HT1080 (cell line): Measurements from ENCODE around the gene CERK. TPM values are rescaled to one million over a fixed set of nuclear protein-coding genes. Genes with fewer than 3 reads are reported as not detected.

ENCODE experiments used
- DNase-seq: peaks from one replicate; pipeline ENCODE4 v3.0.0-alpha.2; 2015; ENCODE audit warnings: low read depth
- total RNA-seq: library from RNA; depleted of rRNA; stranded (reverse); fragments of >200 nt; shearing (Covaris generic); gene quantifications from 2 replicates; pipeline ENCODE4 v1.2.3, GENCODE V29; 2014

CERK gene
- total RNA-seq, 1 experiment from 2014 or later: 61.2 TPM

- no peak for DNase-seq
Observed at GRCh38 chr22:46703171-46703995, 34.7 kb downstream of the CERK start.

- no peak for DNase-seq
Observed at GRCh38 chr22:46701262-46701661, 36.8 kb downstream of the CERK start.

GRCh38 chr22:46699091-46699490, 39.0 kb downstream of the CERK start:
- no peak for DNase-seq

DNA sequence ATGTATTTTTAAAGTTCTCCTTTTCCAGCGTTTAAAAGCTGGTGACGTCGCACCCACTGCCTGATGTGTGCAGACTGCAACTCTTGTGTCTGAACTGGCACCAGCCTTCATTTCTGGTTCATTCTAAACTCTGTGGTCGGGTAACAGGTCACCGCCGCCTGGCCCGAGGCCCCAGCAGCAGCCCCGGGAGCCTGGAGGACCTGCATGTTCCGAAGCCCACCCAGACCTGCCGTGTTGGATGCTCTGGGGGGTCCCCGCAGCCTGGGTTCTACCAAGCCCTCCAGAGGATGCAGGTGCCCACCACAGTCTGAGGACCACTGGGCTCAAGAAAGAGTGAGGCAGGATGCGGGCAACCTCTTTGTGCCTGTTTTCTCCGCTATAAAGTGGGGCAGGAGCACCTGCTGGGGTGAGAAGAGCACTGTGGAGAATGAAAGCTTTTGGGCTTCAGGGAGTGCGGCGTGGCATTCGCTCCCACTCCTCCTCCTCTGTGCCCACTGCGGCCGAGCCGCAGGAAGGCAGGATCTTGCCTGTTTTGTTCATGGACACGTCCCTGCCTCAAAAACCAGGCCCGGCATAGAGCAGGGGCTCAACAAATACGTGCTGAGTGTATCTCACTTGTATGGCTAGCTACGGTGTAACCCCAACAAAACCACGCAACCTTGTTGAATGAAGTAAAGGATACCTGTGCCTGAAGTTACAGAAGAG, 40.1 kb downstream of the CERK start:
- no peak for DNase-seq

- no peak for DNase-seq
Observed at GRCh38 chr22:46696614-46697013, 41.4 kb downstream of the CERK start.

- DNase-seq: no peak
Observed at GRCh38 chr22:46696229-46696518, 41.9 kb downstream of the CERK start.

DNA sequence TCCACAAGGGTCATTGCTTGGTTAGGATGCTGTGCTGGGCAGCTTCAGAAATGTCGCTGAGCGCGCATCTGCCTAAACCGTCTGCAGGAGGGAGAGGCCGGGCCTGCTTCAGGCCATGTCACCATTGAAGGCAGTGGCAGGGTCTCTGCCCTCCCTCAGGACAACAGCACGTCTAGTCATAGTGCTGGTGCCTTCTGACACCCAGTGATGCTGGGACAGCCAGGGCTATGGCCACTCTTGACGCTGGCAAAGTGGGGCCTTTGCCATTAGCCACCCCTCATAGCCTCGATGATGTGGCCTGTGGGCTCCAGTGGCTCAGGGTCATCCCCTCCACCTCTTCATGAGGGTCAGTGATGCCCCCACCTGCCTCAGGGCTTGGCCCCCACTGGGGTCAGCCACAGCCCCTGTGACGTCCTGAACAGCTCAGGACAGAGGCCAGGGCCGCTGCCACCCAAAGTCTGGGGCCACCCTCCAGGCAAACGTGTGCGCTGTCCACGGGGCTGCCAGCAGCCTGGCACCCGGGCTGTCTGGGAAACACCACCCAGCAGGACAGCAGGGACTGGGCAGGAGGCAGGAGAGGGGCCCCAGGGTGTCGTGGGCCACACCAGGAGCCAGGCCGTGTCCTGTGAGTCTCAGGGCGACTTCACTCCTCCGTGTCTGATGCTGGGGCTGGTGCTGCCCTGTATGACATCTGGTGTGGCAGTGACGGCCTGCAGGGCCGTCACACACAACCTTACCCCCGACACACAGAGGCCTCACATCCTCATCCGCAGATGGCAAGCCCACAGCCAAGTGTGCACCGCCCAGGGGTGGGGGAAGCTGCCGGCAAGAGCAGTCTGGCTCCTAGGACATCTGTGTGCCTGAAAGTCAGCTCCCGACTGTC, 42.5 kb downstream of the CERK start:
- no peak for DNase-seq

DNA sequence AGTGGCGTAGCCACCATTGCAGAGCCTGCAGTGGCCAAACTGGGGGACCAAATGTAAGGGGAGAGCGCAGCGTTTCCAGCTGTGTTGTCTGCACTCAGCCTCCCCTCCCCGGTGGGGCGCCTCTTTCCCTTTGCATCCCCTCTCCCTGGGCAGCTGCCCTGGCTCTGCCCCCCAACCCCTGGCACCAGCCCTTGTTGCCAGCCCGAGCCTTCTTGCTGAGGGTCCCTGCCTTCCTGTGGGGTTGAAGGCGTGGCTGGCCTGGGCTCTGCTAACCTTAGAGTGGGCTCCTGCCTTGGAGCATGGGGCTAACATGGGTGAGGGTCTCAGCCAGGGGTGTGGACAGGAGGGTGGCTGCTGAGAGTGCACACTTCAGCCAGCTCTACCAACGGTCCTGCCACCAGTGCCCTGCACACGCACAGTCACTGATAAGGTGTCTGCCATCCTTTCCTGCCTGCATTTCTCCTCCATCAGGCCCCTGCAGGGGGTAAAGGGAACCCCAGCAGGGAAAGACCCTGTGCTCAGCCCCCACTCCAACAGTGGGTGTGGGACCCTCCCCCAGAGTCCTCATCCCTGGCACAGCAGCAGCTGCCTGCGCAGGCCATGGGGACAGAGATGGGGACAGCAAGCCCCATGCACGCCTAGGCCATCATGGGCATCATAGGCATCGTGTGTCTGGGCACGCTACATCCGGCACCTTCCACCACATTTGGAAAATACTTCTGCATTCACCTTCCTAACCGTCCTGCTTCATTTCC, 43.5 kb downstream of the CERK start:
- no peak for DNase-seq

DNA sequence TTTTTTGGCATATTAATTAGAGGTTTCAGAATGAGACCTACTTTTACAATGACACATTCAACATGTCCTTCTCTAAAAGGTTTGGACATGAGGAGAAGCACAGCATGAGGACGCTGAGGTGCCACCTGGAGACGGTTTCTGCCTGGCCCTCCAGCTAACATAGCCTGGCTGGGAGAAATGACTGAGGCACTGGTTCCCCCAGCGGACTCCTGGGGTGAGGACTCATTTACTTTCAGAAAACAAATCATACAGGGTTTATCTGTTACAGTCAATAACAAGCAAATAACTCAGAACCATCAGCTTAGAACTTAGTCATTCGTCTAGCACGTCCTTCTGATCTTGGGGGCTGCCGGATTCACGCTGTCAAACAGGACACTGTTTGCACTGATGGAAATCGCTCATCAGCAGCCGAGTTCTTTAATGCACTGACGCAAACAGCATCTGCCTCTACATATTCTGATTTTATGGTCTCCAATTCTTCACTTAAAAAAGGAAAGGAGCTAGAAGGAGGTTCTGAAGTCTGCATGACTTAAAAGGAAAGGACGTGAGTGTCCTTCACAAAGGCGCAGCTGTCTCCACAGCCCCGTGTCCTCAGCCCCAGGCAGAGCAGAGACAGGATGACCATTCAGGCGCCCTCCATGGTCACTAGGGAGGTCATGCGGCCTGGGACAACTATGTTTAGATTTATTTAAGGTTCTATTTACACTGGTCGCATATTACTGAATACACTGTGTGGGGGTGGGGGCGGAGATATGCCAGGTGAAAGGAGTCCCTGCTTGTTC, 44.2 kb downstream of the CERK start:
- no peak for DNase-seq

DNA sequence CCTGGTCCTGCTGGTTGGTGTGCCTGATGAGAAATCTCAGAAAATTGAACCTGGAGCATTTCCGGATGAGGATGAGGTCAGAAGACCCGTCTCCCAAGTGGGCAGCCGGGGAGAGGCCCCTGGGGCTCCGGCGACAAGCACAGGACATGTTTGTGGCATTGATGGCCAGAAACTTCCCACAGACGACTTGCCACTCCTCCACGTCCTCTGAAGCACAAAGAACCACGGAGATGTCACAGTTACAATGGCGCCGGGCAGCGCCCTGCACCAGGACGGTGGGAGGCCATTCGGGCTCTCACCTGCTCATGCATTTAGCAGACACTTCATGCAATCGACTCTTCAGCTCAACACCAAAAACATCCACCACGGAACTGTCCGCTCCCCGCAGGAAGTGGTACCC, 46.5 kb downstream of the CERK start:
- no peak for DNase-seq

DNA sequence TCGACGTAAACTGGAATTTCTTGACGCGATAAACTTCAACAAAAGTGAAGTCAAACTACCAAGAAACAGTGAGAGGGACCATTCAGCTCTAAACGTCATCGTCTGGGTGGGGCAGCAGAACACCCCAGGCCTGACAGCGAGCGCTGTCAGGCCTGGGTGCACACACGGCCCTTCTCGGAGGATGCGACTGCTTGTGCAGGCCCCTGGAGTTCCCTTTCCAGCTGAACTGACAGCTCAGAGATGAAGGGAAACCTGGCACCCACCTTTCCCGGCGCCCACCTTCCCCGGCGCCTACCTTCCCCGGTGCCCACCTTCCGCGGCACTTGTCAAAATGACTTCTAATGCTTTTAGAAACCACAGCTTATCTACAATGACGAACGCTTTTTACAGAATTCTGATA, 47.9 kb downstream of the CERK start:
- DNase-seq: no peak

DNA sequence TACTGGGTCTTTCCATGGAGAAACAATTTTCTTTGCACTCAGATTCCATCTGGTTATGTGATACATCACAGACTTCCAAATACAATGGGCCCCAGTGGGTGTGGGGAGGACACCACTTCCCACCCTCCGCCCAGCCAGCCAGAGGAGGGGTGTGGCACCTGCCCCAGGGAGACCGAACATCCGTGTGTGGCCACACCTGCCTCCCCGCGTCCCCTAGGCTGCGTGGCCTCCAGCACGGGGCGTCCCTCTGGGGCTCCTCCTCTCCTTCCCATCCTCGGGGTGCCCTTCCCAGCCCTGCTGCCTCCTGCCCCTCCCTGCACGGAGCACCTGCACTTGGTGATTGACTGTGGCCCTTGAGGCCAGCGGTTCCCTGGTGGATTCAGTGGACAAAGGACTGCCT, 49.1 kb downstream of the CERK start:
- DNase-seq: no peak

DNA sequence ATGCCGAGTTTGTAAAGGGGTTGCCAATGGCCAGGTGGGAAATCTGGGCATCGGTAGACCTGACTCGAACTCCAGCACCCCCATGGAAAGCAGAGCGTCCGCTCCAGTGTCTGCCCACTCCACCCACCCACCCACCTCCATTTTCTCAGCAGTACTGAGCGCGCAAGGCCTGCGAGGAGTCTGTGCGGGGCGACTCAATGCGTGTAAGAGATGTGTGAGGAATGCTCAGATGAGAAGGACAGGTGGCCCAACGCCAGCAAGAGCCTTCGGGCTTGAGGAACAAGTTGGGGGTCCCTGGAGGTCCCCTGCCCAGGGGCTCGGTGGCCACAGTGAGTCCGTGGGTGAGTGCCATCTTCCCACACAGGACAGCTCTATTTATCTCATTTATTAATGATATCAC, 50.6 kb downstream of the CERK start:
- no peak for DNase-seq

- no peak for DNase-seq
Observed at GRCh38 chr22:46687048-46687444, 51.0 kb downstream of the CERK start.

DNA sequence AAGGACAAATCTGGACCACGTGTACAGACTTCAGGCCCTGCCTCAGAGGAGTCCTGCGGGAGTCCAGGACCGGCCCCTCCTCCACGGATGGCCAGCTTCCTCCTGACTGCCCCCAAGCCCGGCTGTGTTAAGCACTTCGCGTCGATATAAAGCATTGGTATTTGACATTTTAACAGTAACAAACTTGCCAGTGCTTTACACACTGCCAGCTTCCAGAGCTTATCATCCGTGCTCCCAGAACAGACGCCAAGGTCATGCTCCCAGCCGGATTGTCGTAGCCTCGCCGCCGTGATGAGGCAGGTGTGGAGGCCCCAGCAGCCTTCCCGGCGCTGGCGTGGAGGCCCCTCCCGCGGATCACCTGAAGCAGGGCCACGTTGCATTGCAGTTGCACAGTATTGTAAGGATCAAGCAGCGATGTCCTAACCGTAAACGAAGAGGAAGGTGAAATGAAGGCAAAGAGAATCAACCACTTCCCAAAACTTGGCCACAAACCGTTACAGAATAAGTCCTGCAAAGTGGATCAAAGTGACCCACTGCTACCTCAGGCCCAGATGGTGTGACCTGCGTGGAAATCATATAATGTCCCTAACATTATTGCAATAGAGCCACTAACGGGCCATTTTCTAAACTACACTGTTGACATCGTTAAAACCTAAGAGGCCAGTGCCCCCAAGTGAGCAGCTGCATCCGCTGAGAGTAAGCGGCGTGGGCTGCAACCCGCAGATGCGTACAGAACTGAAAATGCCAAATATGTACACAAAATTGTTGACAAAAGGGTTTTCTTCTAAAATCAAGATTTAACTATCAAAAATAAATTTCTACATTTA, 51.6 kb downstream of the CERK start:
- no peak for DNase-seq

DNA sequence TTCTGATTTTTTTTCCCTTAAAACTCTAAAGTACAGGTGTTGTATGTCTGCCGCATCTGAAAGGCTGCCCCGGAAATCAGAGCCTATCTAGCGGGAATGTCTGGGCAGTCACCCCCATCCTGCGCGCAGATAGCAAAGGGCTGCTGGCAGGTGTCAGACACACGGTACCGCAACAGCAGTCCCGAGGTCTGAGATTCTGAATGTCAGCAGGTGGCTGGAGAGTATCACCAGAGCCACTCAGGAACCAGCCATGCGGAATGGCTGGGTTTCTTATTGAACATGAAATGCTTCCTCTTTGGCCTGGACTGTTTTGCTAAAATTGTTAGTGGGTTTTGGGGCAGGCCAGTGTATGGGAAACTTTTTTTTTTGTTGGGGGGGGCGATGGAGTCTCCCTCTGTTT, 53.3 kb downstream of the CERK start:
- DNase-seq: no peak

DNA sequence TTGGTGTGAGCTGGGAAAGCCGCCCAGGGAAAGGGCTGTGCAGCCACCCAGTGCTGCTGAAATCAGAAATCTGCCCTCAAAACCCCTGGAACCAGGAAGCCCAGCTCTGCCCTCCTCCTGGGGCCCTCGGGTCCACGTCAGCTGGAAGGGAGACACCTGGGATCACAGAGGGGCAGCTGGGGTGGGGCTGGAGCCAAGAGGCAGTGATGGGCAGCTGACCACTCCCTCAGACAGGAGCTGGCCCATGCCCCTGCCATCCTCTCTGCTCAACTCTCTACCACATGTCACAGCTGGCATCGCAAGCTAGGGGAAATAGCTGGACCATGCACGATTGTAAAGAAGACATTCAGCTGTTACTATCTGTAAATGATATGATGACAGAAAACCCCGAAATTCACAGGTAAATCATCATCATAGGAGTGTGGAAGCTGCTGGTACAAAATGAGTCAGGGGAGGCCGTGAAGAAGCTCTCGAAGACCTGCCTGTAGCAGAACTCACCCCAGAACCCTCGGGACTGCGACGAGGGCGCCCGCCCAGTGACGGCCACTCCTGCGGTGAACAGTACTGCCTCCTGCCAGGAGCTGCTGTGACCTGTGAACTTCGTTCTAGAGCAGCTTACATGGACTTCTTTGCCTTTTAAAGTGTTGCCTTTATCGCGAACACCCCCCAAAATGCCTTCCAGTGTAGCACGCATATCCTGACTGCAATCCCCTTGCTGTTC, 55.9 kb downstream of the CERK start:
- no peak for DNase-seq

GRCh38 chr22:46681010-46681409, 57.0 kb downstream of the CERK start:
- no peak for DNase-seq

DNA sequence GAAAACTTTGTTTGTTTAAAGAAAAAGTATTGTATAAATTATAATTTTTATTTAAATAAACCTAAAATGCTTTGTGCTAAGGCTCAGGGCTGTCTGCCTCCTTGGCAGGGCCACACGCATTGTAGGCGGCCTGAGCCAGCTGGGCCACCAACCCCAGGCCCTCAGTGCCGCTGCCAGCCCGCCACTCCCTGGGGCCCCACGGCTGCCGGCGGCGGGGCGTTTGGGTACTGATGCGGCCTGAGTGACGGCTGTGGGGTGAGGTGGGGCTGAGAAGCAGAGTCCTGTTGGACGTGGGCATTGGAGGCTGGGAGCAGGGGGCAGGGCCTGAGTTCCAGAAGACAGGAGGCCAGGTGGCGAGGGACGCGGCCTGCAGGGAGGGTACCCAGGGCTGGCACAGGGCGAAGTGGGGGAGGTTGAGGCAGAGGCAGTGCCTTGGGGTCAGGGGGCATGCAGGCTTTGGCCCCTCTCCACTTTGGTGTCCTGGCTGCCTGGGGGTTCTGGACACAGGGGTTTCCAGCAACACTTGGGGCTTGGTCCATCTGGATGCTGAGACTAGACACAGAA, 58.3 kb downstream of the CERK start:
- DNase-seq: no peak
